ENCODE measurements around the gene MYCBP. TPM values are rescaled to one million over a fixed set of nuclear protein-coding genes. Genes with fewer than 3 reads are reported as not detected.

The MYCBP gene
- total RNA-seq, 4 donors from 2014 or later = 6.2 to 26.4 (median 14.7) TPM

- TF ChIP-seq, protein P1, sequence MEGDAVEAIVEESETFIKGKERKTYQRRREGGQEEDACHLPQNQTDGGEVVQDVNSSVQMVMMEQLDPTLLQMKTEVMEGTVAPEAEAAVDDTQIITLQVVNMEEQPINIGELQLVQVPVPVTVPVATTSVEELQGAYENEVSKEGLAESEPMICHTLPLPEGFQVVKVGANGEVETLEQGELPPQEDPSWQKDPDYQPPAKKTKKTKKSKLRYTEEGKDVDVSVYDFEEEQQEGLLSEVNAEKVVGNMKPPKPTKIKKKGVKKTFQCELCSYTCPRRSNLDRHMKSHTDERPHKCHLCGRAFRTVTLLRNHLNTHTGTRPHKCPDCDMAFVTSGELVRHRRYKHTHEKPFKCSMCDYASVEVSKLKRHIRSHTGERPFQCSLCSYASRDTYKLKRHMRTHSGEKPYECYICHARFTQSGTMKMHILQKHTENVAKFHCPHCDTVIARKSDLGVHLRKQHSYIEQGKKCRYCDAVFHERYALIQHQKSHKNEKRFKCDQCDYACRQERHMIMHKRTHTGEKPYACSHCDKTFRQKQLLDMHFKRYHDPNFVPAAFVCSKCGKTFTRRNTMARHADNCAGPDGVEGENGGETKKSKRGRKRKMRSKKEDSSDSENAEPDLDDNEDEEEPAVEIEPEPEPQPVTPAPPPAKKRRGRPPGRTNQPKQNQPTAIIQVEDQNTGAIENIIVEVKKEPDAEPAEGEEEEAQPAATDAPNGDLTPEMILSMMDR (IDR thresholded peaks at IDR 0.05; ENCODE audit: low read depth) = no peak
Measured at GRCh38 chr1:38829368-38829767, 43.8 kb downstream of the MYCBP start.

DNA sequence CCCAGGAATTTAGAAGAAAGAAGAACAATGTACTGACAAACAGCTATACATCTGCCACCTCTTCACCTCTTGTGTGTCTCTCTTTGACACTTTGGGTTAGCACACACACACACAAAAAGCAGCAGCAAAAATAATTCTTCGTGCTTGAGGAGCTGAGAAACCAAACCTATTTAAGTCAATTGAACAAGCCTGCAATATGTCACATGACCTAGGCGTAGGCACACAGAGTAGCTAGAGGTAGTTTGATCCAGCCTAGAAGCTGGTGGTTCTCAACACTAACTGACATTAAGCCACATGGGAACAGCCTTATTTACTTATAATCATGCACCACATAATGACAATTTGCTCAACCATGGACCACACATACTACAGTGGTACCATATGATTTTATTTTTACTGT lies 45.8 kb downstream of the MYCBP start:
- TF ChIP-seq, protein P1 (IDR thresholded peaks at IDR 0.05; ENCODE audit: low read depth) = no peak

DNA sequence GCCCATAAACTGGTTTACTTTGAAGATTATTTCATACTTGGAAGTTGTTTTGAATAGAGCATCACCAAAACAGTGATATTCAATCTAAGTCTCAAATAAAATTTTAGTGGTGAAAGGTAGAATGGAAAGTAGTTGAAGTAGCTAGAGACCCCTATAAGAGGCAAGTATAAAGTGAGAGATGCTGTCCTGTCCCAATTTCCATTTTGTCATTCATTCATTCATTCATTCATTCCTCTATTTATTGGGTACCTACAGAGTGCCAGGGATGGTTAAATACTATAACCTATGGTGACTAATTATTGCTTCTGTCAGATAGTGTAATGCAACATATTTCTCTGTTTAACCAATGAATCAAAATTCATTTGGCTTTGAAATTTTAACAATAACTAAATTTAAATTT lies 46.3 kb downstream of the MYCBP start:
- TF ChIP-seq, protein P1 (IDR thresholded peaks at IDR 0.05; ENCODE audit: low read depth) = no peak

- TF ChIP-seq, protein P1 (IDR thresholded peaks at IDR 0.05; ENCODE audit: low read depth) = no peak
Measured at GRCh38 chr1:38826262-38826661, 46.9 kb downstream of the MYCBP start.

DNA sequence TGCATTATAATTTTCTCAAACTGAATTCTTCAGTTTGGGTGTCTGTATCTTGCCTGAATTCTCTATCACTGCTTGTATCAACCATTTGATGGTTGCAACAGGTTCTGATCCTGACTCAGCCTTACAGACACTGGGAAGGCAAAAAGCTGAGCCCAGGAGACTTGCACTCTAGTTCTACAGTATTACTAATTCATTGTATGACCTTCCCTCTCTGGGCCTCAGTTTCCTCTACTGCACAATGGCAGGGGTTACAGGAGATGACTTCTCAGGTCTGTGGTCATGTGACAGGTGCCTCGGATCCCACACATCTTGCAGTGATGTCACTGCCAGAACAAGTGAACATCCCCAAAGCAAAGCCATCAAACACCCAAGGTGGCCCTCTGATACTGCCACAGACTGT lies 52.3 kb downstream of the MYCBP start:
- TF ChIP-seq, protein P1 (IDR thresholded peaks at IDR 0.05; ENCODE audit: low read depth) = no peak

DNA sequence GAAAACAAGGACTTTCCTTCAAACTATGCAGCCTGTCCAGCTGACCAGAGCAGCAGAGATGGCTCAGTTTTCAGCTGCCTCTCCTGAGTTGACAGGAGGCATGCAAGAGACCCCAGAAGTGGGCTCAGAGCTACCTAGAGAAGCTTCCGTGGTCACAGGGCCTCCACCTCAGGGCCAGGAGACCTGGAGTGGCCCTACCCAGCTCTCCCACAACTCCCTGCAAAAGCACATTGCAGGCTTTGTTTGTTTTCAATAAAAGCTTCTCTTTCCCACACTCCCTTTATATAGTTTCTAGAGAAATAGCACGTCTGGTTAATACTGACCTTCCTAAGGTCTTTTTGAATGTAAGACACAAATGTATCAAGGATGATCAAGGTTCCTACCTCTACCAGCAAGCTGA lies 53.6 kb downstream of the MYCBP start:
- TF ChIP-seq, protein P1 (IDR thresholded peaks at IDR 0.05; ENCODE audit: low read depth) = no peak

GRCh38 chr1:38819040-38819439 lies 54.1 kb downstream of the MYCBP start:
- TF ChIP-seq, protein P1 (IDR thresholded peaks at IDR 0.05; ENCODE audit: low read depth) = no peak

Data from subcutaneous adipose tissue (tissue), 4 donors.